ENCODE data around the gene EFCC1.

Gene EFCC1

DNA sequence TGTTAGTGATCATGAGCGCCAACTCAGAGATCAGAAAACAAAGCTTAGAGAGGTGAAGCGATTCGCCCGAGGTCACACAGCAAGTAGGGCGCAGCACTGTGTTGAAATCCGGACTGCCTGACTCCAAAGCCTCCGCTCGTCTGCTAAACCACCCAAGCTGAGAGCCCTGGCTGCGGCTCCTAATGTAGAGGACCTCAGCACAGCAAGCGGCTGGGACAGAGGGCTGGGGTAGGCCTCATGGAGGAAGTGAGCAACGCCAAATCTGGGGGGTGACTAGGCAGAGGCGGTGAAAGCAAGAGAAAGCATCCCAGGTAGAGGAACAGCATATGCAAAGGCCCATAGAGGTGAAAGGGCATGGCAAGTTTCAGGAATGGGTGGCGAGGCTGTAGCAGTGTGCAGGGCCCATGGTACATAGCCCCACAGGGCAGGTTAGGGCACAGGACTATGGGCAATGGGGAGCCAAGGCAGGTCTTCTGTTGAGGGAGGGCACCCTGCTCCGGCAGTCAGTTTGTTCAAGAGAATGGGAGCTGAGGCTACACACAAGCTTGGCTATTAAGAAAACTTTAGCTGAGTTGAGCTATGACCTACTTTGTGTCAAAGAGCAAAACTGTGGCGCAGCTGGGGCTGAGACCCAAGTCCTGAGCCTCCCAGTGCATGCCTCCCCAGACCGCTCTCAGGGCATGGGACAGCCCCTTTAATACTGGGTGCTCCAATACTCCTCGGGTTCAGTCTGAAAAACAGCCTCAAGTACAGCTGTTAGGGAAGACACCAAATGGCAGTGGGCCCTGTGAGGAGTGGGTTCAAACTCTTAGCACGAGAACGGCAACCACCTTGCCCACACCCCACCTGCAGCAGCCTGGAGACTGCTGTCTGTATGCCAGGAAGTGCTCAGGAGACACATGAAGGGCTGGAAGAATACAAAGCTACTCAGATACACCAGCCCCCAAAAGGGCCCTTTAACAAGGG is 6.2 kb upstream of the EFCC1 start:
- DNase-seq (ENCODE audit: low read depth in 2 of 2) = no peak

DNA sequence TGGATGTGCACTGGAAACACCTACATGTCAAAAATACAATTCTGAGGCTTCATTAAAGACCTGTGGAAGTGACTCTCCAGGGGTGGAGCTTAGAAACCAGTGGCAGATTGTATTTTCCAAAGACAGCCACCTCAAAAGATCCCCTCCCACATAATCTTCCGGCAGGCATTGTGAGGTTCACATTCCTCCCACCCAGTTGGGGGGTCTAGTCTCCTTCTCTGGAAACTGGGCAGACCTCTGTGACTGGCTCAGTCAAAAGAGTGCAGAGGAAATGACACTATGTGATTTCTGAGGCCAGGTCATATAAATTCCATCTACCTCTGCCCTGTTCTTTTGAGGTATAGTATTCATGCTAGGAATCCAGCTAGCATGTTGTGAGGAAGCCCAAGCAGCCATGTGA is 5.4 kb upstream of the EFCC1 start:
- no peak for DNase-seq (ENCODE audit: low read depth in 2 of 2)

DNA sequence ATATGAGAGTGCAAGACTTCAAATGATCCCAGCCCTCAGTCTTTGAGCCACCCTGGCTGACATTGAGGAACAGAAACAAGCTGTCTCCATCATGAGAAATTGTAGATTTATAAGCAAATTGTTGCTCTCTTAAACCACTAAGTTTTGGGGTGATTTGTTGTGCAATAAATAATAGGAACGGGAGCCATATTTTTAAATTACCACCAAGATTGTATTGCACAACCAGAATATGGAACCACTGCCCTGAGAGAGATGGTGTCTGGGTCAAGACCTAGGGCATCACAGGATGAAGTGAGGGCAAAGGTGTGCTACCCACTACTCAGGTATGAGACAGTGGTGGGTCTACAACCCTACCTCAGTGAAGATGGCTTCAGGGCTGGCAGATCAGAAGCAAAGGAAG is 4.9 kb upstream of the EFCC1 start:
- no peak for DNase-seq (ENCODE audit: low read depth in 2 of 2)

DNA sequence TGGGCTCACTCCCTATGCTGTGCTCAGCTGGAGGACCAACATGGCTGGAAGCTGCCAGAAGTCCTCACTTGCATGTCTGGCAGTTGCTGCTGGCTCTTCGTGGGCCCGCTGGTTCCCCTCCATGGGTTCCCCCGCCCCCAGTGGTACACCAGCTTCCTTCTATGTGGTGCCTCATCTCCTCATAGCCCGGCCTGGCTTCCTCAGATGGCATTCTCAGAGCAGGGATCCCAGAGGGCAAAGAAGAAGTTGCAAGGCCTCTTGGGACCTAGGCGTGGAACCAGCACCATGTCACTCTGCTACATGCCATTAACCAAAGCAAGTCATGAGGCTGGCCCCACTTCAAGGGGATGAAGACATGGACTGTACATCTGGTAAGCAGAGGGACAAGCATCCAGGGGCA is 4.4 kb upstream of the EFCC1 start:
- no peak for DNase-seq (ENCODE audit: low read depth in 2 of 2)

DNA sequence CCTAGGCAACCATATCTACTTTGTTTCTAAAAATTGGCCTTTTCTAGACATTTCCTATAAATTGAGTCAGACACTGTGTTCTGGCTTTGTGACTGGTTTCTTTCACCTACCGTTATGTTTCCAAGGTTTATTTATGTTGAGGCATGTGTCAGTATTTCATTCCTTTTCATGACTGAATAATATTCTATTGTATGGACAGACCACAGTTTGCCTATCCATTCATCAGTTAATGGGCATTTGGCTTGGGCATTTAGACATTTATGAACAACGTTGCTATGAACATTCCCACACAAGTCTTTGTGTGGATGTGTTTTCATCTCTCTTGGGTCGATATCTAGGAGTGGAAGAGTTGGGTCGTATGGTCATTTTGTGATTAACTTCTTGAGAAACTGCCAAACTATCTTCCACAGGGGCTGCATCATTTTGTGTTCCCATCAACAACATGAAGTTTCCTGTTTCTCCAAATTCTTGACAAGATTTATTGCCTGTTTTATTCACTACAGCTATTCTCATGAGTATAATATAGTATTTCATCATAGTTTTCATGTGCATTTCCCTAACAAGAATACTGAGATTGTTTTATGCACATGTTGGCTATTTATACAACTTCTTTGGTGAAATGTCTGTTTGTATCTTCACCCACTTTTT is 3.5 kb upstream of the EFCC1 start:
- no peak for DNase-seq (ENCODE audit: low read depth in 2 of 2)

DNA sequence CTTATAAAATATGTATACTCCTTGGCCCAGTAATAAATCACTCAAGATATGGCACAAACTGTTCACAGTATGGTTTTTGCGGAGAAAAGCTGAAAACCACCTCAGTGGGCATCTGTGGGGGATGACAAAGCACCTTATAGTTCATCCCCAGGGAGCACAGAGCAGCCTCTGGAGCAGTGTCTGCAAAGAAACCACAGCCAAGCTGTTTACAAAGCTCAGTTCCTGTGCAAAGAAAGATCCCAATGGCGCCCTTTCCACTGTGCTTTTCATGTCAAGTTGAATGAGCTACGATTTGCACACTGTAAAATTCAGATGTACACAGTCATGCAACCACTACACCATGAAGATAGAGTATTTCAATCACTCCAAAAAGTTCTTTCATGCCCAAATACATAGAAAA is 2.5 kb upstream of the EFCC1 start:
- DNase-seq (ENCODE audit: low read depth in 2 of 2) = no peak

DNA sequence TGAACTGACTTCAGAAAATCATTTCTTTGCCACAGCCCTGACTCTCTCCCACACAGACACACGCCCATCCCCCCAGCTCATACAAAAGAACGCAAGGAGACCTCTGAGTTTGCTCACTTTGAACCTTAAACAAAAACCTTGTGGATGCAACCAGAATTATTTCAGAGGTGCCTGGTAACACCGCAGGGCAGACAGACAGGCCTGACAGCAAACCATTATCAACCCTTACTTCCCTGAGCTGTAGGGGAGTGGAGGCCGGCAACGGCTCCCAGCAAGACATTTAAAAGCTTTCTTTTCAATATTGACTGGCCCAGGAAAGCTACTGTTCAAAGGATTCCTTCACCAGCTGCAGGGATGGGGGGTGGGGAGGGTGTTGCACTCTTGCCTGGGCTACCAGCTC is 2.0 kb upstream of the EFCC1 start:
- no peak for DNase-seq (ENCODE audit: low read depth in 2 of 2)

DNA sequence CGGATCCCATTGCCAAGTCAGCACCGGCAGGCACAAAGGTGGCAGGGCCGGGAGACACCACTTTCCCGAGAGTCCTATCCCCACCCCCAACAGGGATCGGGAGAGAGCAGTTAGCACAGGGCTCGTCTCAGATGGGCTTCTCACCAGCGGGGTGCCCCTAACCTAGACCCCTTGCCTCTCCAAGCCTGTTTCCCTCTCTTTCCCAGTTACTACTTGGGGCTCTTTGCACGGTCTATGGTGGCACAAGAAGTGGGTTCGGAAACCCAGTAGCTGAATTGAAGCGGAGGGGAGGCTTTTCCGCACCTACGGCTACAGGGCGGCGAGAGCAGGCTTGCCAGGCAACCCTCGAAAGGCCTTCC is 383 bp upstream of the EFCC1 start:
- no peak for DNase-seq (ENCODE audit: low read depth in 2 of 2)

DNA sequence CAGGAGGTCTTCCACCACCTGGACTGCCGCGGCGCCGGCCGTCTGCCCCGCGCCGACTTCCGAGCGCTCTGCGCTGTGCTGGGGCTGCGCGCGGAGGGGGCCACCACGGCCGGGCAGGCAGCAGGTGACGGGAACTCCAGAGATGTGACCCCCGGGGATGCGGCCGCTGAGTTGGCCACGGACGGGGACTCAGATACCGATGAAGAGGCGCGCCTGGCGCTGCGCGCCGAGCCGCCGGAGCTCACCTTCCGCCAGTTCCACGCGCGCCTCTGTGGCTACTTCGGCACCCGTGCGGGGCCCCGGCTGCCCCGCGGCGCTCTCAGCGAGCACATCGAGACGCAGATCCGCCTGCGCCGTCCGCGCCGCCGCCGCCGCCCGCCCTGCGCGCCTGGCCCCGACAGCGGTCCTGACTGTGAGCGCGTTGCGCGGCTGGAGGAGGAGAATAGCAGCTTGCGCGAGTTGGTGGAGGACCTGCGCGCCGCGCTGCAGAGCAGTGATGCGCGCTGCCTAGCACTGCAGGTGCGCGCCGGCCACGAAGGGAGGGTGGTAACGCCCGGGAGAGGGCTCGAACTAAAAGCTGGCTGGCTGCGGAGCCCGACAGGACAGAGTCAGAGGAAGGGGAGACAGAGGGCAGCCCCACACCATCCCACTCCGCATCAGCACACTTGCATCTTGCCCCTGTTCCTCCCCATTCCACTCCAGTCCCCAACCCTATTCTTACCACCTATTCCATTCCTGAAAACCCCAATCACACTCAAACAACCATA is 885 bp downstream of the EFCC1 start:
- no peak for DNase-seq (ENCODE audit: low read depth in 2 of 2)

DNA sequence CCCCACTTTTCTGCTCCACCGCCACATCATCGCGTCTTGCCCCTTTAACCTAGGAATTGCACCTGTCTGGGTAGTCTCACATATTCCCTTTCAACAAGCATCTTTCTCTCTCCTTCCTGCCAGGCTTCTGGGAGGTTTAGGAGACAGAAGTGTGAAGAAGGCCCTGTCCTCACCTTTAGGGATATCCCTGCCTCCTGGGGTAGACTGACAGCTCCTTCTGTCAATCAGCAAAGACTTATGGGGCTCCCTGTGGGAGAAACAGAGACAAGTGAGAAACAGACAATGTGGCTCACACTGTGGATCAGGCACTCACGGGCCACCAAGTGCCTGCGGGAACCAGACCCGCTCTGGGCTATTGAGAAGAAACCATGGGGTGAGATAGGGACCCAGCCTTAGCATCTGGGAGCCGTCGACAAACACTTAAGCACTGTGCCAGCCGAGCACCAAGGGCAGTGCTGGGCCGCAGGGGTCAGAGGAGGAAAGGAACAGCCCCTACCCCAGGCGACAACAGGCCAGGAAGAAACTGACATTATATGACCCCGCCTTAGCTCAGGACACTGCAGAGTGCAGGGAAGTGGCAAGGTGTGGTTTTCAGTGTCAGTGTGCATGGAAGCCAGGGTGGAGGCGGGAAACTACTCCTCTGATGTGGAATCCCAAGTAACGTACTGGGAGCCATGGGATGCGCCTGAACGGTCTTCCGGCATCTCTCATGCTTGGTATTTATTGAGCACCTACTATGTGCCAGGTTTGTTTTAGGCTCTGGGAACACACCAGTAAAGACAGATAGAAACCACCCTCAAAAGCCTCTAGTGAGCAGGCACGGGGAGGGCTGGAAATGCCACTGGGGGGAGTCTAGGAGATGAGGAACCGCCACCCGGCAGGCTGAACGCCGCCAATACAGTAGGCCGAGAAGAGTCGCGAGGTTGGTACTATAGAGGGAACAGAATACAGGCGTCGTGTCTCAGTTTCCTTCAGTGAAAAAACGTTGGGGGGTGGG is 1.8 kb downstream of the EFCC1 start:
- DNase-seq (ENCODE audit: low read depth in 2 of 2) = no peak

DNA sequence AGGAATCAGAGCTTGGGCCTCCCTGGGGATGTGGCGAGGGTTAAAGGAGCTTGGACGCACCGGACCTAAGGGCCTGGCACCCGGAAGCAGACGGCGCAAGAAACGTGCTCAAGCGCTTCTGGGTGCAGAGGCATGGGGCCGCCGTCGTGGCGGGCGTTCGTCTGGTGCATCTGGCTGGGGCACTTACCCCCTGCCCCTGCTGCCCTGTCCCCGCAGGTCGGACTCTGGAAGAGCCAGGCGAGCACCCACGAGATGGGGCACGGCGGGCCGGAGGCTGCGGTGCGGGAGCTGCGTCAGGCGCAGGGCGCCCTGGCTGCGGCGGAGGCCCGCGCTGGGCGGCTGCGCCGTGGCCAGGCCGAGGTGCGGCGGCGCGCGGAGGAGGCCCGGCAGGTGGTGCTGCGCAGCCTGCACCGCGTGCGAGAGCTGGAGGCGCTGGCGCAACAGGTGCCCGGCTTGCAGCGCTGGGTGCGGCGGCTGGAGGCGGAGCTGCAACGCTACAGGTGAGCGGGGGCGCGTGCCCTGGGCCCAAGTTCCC is 2.5 kb downstream of the EFCC1 start:
- no peak for DNase-seq (ENCODE audit: low read depth in 2 of 2)

DNA sequence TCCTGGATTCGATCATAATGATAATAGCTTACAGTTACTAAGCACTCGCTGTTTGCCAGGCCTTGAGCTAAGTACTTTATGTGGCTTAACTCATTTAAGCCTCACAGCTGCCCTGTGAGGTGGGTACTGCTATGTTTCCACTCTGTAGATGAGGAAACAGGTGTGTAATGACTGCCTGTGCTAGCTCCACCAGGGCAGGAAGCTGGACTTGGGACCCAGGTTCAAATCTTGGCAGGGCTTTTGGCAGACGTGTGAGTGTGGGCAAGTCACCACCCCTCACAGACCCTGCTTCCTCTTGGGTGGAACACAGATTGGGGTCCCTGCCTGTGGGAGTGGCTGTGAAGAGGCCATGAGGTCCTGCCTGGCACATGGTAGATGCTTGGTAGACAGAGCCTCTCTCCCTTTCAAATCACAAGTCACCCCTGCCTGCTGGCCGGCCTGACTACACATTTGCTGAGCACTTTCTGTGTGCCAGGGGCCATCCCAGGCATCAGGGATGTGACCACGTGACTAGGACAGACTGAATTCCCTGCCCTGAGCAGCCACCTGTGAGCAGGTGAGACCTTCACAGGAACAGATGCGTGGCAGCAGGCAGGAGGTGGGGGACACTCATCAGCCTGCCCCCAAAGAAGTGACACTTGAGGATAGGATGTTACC is 3.7 kb downstream of the EFCC1 start:
- no peak for DNase-seq (ENCODE audit: low read depth in 2 of 2)

DNA sequence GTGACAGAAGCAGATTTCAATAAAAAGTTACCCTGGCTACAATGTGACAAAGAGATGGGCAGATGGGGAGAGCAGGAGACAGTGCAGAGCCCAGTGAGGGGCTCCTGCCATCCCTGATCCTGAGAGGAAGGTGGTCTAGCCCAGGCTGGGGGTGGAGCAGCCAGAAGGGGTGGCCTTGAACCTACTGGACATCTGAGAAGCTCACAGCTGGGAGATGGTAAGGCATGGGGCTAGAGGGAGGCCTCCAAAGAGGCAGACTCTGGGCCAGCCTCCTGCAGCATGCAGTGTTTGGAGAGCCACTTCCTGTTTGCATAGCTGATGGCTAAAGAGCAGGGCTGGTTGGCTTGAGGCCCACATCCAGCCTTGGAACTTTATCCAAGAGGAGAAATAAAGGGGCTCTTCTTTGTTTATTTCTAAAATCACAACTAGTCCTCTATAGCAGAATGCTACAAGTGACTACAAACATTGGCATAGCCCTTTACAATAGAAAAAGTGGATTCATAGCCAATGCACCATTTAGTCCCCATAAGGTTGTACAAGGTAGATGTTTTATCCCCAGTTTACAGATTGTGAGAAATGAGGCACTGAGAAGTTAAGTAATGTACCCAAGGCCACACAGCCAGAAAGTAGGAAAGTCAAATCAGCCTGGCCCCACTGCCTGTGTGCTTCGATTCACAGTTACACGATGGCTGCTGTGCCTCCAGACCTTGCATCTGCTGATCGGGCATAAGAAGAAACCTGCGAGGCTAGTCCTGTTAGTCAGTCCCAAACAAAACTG is 4.6 kb downstream of the EFCC1 start:
- no peak for DNase-seq (ENCODE audit: low read depth in 2 of 2)

DNA sequence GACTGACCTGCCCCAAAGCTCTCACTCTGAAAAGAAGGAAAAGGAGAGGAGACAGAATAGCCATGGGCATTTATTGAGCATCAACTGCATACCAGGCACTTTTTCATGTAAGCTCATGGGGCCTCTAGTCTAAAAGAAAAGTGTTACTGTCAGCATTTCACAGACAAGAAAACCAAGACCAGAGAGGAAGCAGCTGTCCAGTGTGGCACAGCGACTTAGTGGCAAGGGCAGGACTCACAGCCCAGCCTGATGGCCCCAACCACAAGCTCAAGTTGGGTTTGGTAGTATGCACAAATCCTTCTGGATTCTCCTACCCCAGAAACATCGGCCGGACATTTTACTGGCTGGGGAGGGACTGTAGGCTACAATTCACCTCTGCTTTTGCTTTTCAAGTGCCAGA is 5.8 kb downstream of the EFCC1 start:
- no peak for DNase-seq (ENCODE audit: low read depth in 2 of 2)

DNA sequence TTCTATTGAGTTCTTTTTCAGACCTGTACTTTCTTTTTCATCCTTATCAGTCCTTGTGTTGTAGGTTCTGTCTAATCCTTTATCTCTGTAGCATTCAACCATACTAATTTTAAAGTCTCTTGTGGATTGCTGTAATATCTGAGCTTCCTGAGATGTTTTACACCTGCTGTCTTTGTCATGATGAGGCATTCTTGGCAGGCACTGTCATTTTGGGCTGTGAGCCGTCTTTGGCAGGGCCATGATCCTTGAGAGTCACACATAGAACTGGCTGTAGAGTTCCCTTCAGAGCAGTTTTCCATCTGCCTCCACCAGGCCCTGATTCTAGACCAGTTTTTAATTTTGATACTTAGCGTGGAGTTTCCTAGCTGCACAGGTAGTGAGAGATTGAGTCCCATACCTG is 6.7 kb downstream of the EFCC1 start:
- DNase-seq (ENCODE audit: low read depth in 2 of 2) = no peak

DNA sequence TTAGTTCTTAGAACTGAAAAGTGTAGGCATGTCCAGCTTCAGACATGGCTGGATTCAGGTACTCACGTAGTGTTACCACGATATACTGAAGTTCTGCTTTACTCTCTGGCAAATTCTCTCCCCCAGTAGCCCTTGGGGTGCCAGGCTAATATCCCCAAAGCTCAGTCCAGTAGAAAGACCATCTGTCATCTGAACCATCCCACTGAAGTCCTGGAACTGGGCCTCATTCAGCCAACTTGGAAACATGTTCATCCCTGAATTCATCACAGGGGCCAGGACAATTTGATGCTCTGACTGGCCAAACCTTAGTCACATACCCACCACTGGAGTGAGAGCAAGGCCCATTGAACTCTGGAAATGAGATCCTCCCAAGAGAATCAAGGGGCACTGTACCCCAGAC is 8.2 kb downstream of the EFCC1 start:
- no peak for DNase-seq (ENCODE audit: low read depth in 2 of 2)

DNA sequence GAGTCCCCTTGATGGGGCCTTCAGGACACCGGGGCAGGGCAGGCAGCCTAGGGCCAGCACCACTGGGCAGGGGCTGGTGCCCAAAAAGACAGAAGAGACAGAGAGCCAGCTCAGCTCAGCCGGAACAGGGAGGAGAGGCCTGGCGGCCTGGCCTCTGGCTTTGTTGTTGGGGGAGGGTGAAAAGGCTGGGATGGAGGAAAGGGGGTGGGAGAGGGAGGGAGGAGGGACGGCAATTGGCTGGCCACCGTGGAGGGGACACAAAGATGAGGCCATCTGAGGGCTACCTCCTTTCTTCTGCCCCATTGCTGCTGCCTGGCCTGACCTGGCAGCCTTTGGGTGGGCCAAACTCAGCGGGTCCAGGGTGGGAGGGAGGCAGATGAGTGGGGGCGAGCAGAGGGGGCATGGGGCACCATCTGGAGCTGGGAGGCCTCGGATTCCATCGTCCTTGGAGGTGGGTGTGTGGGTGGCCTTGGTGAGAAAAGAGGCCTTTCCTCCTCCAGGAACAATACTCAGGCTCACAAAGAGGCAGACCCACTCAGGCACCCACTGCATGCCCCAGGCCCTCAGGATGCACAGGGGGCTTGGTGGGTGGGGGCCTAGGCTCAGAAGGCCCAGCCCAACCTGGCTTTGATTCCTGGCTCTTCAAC is 9.3 kb downstream of the EFCC1 start:
- no peak for DNase-seq (ENCODE audit: low read depth in 2 of 2)

DNA sequence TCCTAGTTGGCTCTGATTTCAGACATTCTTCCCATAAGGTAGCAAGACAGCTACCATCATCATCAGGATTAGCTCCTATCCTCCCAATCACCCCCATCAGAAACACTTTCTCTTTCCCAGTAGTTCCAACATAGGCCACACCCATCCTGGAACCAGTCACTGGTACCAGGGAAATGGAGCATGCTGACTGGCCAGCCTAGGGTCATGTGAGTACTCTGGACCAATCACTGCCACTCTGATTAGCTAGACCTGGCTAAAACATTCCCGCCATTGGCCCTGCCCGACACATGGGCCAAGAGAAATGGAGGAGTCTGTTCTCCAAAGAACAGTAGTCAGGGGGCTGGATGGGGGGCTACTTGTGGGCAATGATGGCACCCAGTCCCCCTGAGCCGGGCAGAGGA is 12.4 kb downstream of the EFCC1 start:
- DNase-seq (ENCODE audit: low read depth in 2 of 2) = no peak

DNA sequence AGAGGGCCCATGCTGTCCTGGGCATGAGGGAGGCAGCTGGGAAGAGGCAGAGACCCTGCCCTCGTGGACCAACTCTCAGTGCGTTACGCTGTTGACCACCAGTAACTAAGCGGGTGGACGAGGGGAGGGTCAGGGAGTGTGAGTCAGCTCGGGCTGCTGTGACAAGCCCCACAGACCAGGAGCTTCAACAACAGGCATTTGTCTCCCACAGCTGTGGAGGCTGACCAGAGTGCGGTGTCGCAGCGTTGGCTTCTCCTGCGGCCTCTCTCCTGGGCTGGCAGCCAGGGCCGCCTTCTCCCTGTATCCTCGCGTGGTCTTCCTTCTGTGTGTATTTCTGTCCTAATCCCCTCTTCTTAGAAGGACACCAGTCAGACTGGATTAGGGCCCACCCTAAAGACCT is 13.0 kb downstream of the EFCC1 start:
- no peak for DNase-seq (ENCODE audit: low read depth in 2 of 2)

Data from stimulated activated CD8-positive, alpha-beta memory T cell treated with anti-CD3 and anti-CD28 coated beads, Interleukin-7, amount 100 ng/mL, for 1 hour (primary cell).